Measurements from ENCODE around the gene ASTL.

The ASTL gene

GRCh38 chr2:96115631-96116423, 22.5 kb downstream of the ASTL start:
- DNase-seq (ENCODE audit: low read depth) = no peak
- H3K4me3 ChIP-seq (replicated peaks; ENCODE audit: low read depth, low read length) = no peak overlapping the region
- TF ChIP-seq CTCF (IDR thresholded peaks at IDR 0.05; ENCODE audit: low read length, missing control alignments) = no peak

GRCh38 chr2:96114903-96115581, 23.3 kb downstream of the ASTL start:
- no peak for TF ChIP-seq CTCF (IDR thresholded peaks at IDR 0.05; ENCODE audit: low read length, missing control alignments)
- no peak overlapping the region for H3K4me3 ChIP-seq (replicated peaks; ENCODE audit: low read depth, low read length)
- DNase-seq (ENCODE audit: low read depth) = no peak

GRCh38 chr2:96114546-96114902, 23.8 kb downstream of the ASTL start:
- DNase-seq (ENCODE audit: low read depth) = no peak
- no peak for TF ChIP-seq CTCF (IDR thresholded peaks at IDR 0.05; ENCODE audit: low read length, missing control alignments)
- no peak overlapping the region for H3K4me3 ChIP-seq (replicated peaks; ENCODE audit: low read depth, low read length)

GRCh38 chr2:96113951-96114350, 24.4 kb downstream of the ASTL start:
- no peak for TF ChIP-seq CTCF (IDR thresholded peaks at IDR 0.05; ENCODE audit: low read length, missing control alignments)

GRCh38 chr2:96113367-96113677, 25.0 kb downstream of the ASTL start:
- no peak for TF ChIP-seq CTCF (IDR thresholded peaks at IDR 0.05; ENCODE audit: low read length, missing control alignments)
- DNase-seq (ENCODE audit: low read depth) = no peak
- H3K4me3 ChIP-seq (replicated peaks; ENCODE audit: low read depth, low read length) = no peak overlapping the region

More at GRCh38 chr2:96113951-96114350, 24.4 kb downstream of the ASTL start:
- no peak for DNase-seq (ENCODE audit: low read depth)
- no peak overlapping the region for H3K4me3 ChIP-seq (replicated peaks; ENCODE audit: low read depth, low read length)

GRCh38 chr2:96112501-96113366, 25.6 kb downstream of the ASTL start:
- no peak for TF ChIP-seq CTCF (IDR thresholded peaks at IDR 0.05; ENCODE audit: low read length, missing control alignments)
- H3K4me3 ChIP-seq (replicated peaks; ENCODE audit: low read depth, low read length) = no peak overlapping the region
- DNase-seq (ENCODE audit: low read depth) = no peak

Measured in fibroblast of pulmonary artery (primary cell).